Spleen (tissue), 11 donors: ENCODE data around the gene TFPT. TPM values are rescaled to one million over a fixed set of nuclear protein-coding genes. Genes with fewer than 3 reads are reported as not detected.

Experiments
- DNase-seq: peaks from one replicate; pipeline ENCODE4 v3.0.0-alpha.2; 2020
- H3K27ac ChIP-seq, 8 donors: fragments of 200-600 bp; sonication (generic) in 7 of 8; 1 replicate in 4 of 8; 2 replicates in 4 of 8; pipeline versions ENCODE4 v1.5.0 to v1.8.0; 2016 to 2021; ENCODE audit warnings: inconsistent platforms in 4 of 8, mild to moderate bottlenecking in 4 of 8, moderate library complexity in 1 of 8
- H3K27me3 ChIP-seq, 7 donors: fragments of 200-600 bp; sonication (generic) in 6 of 7; replicated peaks in 1 of 7; 1 replicate in 4 of 7; 2 replicates in 3 of 7; pipeline versions ENCODE4 v1.5.0 to v1.8.0; 2016 to 2021; ENCODE audit warnings: inconsistent platforms in 3 of 7, mild to moderate bottlenecking in 1 of 7
- H3K36me3 ChIP-seq, 6 donors: fragments of 200-600 bp; sonication (generic) in 5 of 6; 1 replicate in 4 of 6; 2 replicates in 2 of 6; pipeline versions ENCODE4 v1.5.0 to v1.8.0; 2016 to 2021; ENCODE audit warnings: inconsistent platforms in 2 of 6
- H3K4me1 ChIP-seq, 6 donors: fragments of 200-600 bp; sonication (generic) in 5 of 6; 1 replicate in 3 of 6; 2 replicates in 3 of 6; pipeline versions ENCODE4 v1.5.0 to v1.8.0; 2016 to 2021; ENCODE audit warnings: inconsistent platforms in 3 of 6
- H3K4me3 ChIP-seq, 8 donors: fragments of 200-600 bp; sonication (generic) in 7 of 8; 1 replicate in 4 of 8; 2 replicates in 4 of 8; pipeline versions ENCODE4 v1.5.0 to v1.8.0; 2016 to 2021; ENCODE audit warnings: inconsistent platforms in 4 of 8, mild to moderate bottlenecking in 4 of 8, moderate library complexity in 2 of 8
- H3K9me3 ChIP-seq, 8 donors: fragments of 200-600 bp; sonication (generic) in 7 of 8; 1 replicate in 4 of 8; 2 replicates in 4 of 8; pipeline versions ENCODE4 v1.5.0 to v1.8.0; 2016 to 2021; ENCODE audit warnings: inconsistent platforms in 4 of 8
- POLR2A ChIP-seq, 3 donors: fragments of 450-650 bp; IDR thresholded peaks; one replicate each; pipeline ENCODE4 v1.5.1; 2017; ENCODE audit warnings: antibody characterized with exemption in 3 of 3, mild to moderate bottlenecking in 1 of 3
- POLR2AphosphoS5 ChIP-seq, 3 donors: sonication (generic); formaldehyde crosslinking; IDR thresholded peaks; one replicate each; pipeline ENCODE4 v1.5.1; 2017; ENCODE audit warnings: antibody characterized with exemption in 3 of 3
- WGBS, 5 donors: extraction: QIAGEN DNeasy Blood & Tissue Kit in 3 of 5; methylation state at CpG; one replicate each; pipeline versions ENCODE4 v1.1.5 to v1.1.7; 2013 to 2018; 5-methylcytosine and 5-hydroxymethylcytosine counted together
- intact Hi-C: fragments of 100-400 bp; cut with DNase I; formaldehyde crosslinking; loops from one replicate; pipeline ENCODE4 v1.15.0; 2023; ENCODE audit warnings: low total_unique reads
- polyA plus RNA-seq, 3 donors: library from polyadenylated mRNA; stranded (reverse); fragments of 200-250 nt; gene quantifications; one replicate each; pipeline ENCODE4 v1.2.1, GENCODE V29; 2013
- total RNA-seq, 7 donors: library from RNA; depleted of rRNA in 3 of 7; stranded (reverse); fragments of >200 nt in 3 of 7; fragmentation: NEBNext Ultra II Directional in 4 of 7; extraction: Animal tissue kit (Norgen Biotek cat#: 25700) in 4 of 7; gene quantifications; one replicate each; pipeline versions ENCODE4 v1.1.0 to v1.2.1, GENCODE V29; 2016 to 2021
- TF ChIP-seq, protein P1 (sequence below), 11 experiments: fragments of 200-600 bp in 7 of 11; fragments of 450-650 bp in 4 of 11; sonication (generic) in 4 of 11; IDR thresholded peaks in 8 of 11; conservative IDR thresholded peaks in 3 of 11; 1 replicate in 7 of 11; 2 replicates in 4 of 11; pipeline versions ENCODE4 v1.4.0 to v1.8.0; 2016 to 2021; ENCODE audit warnings: antibody characterized with exemption in 11 of 11, inconsistent platforms in 4 of 11, mild to moderate bottlenecking in 1 of 11
- donor health status: healthy with polysubstance abuse.
- donor health status: DM: no; HTN: no; CAD: no; lungs with moderate emphysema.
- donor health status: DM: no; HTN: no; CAD: no.
- donor health status: Bipolar disorder and iron deficiency.
- donor health status: healthy.
- donor health status: DM: no; HTN: no; CAD: no.
- donor health status: DM: yes; HTN: yes; CAD: no.

The TFPT gene
- total and polyA plus RNA-seq, 10 donors: 16.5 to 36.5 (median 21.8) TPM

DNA sequence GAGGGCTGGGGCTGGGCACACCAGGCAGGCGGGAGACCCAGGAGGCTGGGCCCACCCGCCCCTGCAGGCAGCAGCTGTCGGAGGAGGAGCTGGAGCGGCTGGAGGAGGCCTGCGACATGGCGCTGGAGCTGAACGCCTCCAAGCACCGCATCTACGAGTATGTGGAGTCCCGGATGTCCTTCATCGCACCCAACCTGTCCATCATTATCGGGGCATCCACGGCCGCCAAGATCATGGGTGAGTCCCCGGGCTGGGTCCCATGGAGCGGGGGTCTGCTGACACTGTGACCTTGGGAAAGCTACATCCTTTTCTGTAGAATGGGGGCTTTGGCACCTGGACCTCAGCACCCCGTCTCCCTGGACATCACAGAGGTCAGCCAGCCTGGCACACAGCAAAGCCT is 8.2 kb upstream of the TFPT start:
- no peaks in the 10 kb centered on the region for H3K9me3 ChIP-seq
- no peak overlapping the region for H3K27ac ChIP-seq
- H3K27me3 ChIP-seq: no peaks in the 10 kb centered on the region
- no peak for TF ChIP-seq POLR2AphosphoS5 (IDR thresholded peaks at IDR 0.05)
- TF ChIP-seq, protein P1, sequence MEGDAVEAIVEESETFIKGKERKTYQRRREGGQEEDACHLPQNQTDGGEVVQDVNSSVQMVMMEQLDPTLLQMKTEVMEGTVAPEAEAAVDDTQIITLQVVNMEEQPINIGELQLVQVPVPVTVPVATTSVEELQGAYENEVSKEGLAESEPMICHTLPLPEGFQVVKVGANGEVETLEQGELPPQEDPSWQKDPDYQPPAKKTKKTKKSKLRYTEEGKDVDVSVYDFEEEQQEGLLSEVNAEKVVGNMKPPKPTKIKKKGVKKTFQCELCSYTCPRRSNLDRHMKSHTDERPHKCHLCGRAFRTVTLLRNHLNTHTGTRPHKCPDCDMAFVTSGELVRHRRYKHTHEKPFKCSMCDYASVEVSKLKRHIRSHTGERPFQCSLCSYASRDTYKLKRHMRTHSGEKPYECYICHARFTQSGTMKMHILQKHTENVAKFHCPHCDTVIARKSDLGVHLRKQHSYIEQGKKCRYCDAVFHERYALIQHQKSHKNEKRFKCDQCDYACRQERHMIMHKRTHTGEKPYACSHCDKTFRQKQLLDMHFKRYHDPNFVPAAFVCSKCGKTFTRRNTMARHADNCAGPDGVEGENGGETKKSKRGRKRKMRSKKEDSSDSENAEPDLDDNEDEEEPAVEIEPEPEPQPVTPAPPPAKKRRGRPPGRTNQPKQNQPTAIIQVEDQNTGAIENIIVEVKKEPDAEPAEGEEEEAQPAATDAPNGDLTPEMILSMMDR (IDR thresholded peaks at IDR 0.05 in 8 of 11, conservative IDR thresholded peaks at IDR 0.05 in 3 of 11): no peak
- TF ChIP-seq POLR2A (IDR thresholded peaks at IDR 0.05): no peak
- H3K36me3 ChIP-seq: peaks cover 1 to 100% (median 93%) of the 10 kb centered on the region in 6 donors
- H3K4me1 ChIP-seq: no peaks in the 10 kb centered on the region
- intact Hi-C loops: no loop called here
- WGBS, 5 donors: 60 to 100% (median 96%) methylated on average over 1 to 17 of the region's 17 CpGs
- no peak for DNase-seq
- no peak overlapping the region for H3K4me3 ChIP-seq

GRCh38 chr19:54121259-54121658 is 5.8 kb upstream of the TFPT start:
- WGBS, 5 donors: 81 to 93% (median 91%) methylated on average over 6 to 10 of the region's 10 CpGs
- peaks cover 6 to 21% (median 11%) of the 10 kb centered on the region in 6 donors for H3K4me1 ChIP-seq
- intact Hi-C loops: no loop called here
- no peak overlapping the region for H3K4me3 ChIP-seq
- no peaks in the 10 kb centered on the region for H3K27me3 ChIP-seq
- H3K27ac ChIP-seq: no peak overlapping the region
- peaks cover 4 to 85% (median 76%) of the 10 kb centered on the region in 6 donors for H3K36me3 ChIP-seq
- TF ChIP-seq POLR2AphosphoS5 (IDR thresholded peaks at IDR 0.05) (no peak), POLR2A (IDR thresholded peaks at IDR 0.05) (no peak)
- TF ChIP-seq, protein P1 (IDR thresholded peaks at IDR 0.05 in 8 of 11, conservative IDR thresholded peaks at IDR 0.05 in 3 of 11): no peak
- no peak for DNase-seq
- no peaks in the 10 kb centered on the region for H3K9me3 ChIP-seq

DNA sequence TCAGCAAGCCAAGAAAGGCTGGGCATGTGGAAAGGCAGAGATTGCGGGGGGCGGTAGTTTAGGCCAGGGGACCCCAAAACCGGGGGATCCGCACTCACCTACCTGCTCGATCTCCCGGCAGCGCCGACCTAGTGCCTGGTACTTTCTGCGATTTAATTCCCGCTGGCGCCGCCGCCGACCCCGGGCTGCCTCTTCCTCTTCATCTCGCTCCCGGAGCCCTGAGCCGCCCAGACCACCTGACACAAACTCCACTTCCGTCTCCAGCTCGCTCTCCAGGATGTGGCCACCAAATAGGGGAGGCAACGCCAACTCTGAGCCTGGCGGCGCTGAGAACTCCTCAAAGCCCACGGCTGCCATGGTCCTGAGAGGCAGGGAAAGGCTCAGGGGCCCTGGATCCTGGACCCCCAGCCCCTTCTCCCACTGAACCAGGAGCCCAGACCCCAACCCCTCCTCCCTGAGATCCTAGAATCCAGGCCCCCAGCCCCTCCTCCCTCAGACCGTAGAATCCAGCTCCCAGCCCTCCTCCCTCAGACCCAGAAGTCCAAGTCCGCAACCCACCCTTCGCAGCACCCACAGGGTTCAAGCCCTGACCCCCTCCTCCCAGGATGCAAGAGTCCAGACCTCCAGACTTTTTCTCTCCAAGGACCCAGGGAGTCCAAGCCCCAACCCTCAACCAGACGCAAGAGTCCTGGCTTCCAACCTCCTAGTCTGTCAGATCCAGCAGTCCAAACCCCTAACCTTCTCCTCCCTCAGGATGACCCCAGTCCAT is 933 bp downstream of the TFPT start:
- peak; percentile 90 for DNase-seq
- TF ChIP-seq, protein P1 (IDR thresholded peaks at IDR 0.05 in 8 of 11, conservative IDR thresholded peaks at IDR 0.05 in 3 of 11): no peak
- TF ChIP-seq POLR2AphosphoS5 (IDR thresholded peaks at IDR 0.05): peak; percentile 72 to 81 (median 77)
- H3K9me3 ChIP-seq: no peaks in the 10 kb centered on the region
- H3K27ac ChIP-seq: peak overlapping the region; percentile 82 to 95 (median 92)
- peaks cover 4 to 60% (median 31%) of the 10 kb centered on the region in 6 donors for H3K36me3 ChIP-seq
- intact Hi-C loops: no loop called here
- H3K4me3 ChIP-seq: peak overlapping the region; percentile 85 to 98 (median 92)
- H3K27me3 ChIP-seq: no peaks in the 10 kb centered on the region
- peaks cover 17 to 48% (median 33%) of the 10 kb centered on the region in 6 donors for H3K4me1 ChIP-seq
- WGBS, 5 donors: 2 to 7% (median 6%) methylated on average over 26 to 28 of the region's 28 CpGs

GRCh38 chr19:54109651-54110050 is 5.8 kb downstream of the TFPT start:
- TF ChIP-seq, protein P1 (IDR thresholded peaks at IDR 0.05 in 8 of 11, conservative IDR thresholded peaks at IDR 0.05 in 3 of 11): no peak
- Histone ChIP-seq H3K4me3 (no peak overlapping the region), H3K9me3 (no peaks in the 10 kb centered on the region), H3K36me3 (peaks cover 0 to 92% (median 60%) of the 10 kb centered on the region in 6 donors), H3K27me3 (no peaks in the 10 kb centered on the region), H3K27ac (no peak overlapping the region), H3K4me1 (peaks cover 6 to 35% (median 14%) of the 10 kb centered on the region in 6 donors)
- no peak for DNase-seq
- 84 to 90% (median 87%) methylated on average over 5 to 6 of the region's 6 CpGs for WGBS, 5 donors
- intact Hi-C loops: no loop called here
